SK-MEL-5 (cell line): ENCODE measurements around the gene SRL. TPM values are rescaled to one million over a fixed set of nuclear protein-coding genes. Genes with fewer than 3 reads are reported as not detected.

Source experiments
- DNase-seq: peaks from one replicate; pipeline ENCODE4 v3.0.0-alpha.2; 2016; ENCODE audit warnings: low read depth, low spot score
- in situ Hi-C: cut with HindIII; loops from 2 replicates; pipeline ENCODE4 v1.10.0; 2016; ENCODE audit warnings: low sequenced_read_pairs, high pct_unique_total_duplicates, low pct_unique_long_range_greater_than_20kb
- polyA plus RNA-seq, 2 experiments: library from polyadenylated mRNA; depleted of rRNA; stranded (reverse); fragments of >200 nt; gene quantifications; 2 replicates each; pipeline ENCODE4 v1.2.3, GENCODE V29; 2015
- total RNA-seq: library from RNA; depleted of rRNA; stranded (reverse); fragments of >200 nt; shearing (Covaris generic); gene quantifications from 2 replicates; pipeline ENCODE4 v1.2.3, GENCODE V29; 2014; rRNA removed

The SRL gene
- total RNA-seq, result not detected in 2 replicates
- not detected in 2 replicates for polyA plus RNA-seq (2015; cell fraction: cytosol; rRNA removed)
- not detected in 2 replicates for polyA plus RNA-seq (2015; cell fraction: nucleus; rRNA removed)

- in situ Hi-C loops, result no loop called here
- no peak for DNase-seq
These were observed at the start of gene SRL for GRCh38 chr16:4241928-4242283. Gene SRL (minus strand): TSS chr16:4242080. CDS start chr16:4242067, 13 bp downstream.

- in situ Hi-C loops, result no loop called here
- DNase-seq, result peak; percentile 33
These were observed 48.5 kb upstream of the SRL start for GRCh38 chr16:4290236-4290830.

GRCh38 chr16:4288148-4288921 is 46.5 kb upstream of the SRL start:
- peak; percentile 66 for DNase-seq
- in situ Hi-C loops, result no loop called here

GRCh38 chr16:4285167-4285566 is 43.3 kb upstream of the SRL start:
- no peak for DNase-seq
- in situ Hi-C loops, result no loop called here

GRCh38 chr16:4283939-4284338 is 42.1 kb upstream of the SRL start:
- DNase-seq, result no peak

GRCh38 chr16:4283441-4283840 is 41.6 kb upstream of the SRL start:
- DNase-seq, result no peak
- in situ Hi-C loops, result no loop called here

More at GRCh38 chr16:4283939-4284338, 42.1 kb upstream of the SRL start:
- in situ Hi-C loops, result no loop called here

GRCh38 chr16:4280625-4281024 is 38.7 kb upstream of the SRL start:
- no peak for DNase-seq
- in situ Hi-C loops, result no loop called here

GRCh38 chr16:4277987-4278513 is 36.2 kb upstream of the SRL start:
- DNase-seq, result no peak
- in situ Hi-C loops, result no loop called here

- in situ Hi-C loops, result no loop called here
- DNase-seq, result no peak
These were observed 34.0 kb upstream of the SRL start for GRCh38 chr16:4275861-4276260.

GRCh38 chr16:4273858-4274311 is 32.0 kb upstream of the SRL start:
- peak; percentile 40 for DNase-seq
- in situ Hi-C loops, result no loop called here

- peak; percentile 33 for DNase-seq
These were observed 30.5 kb upstream of the SRL start for GRCh38 chr16:4272114-4272956.

GRCh38 chr16:4271176-4272113 is 29.6 kb upstream of the SRL start:
- in situ Hi-C loops, result no loop called here
- peak; percentile 90 for DNase-seq

More at GRCh38 chr16:4272114-4272956, 30.5 kb upstream of the SRL start:
- in situ Hi-C loops, result no loop called here

GRCh38 chr16:4270595-4270994 is 28.7 kb upstream of the SRL start:
- DNase-seq, result no peak
- in situ Hi-C loops, result no loop called here

GRCh38 chr16:4270091-4270490 is 28.2 kb upstream of the SRL start:
- no peak for DNase-seq
- in situ Hi-C loops, result no loop called here

- peak; percentile 56 for DNase-seq
- in situ Hi-C loops, result no loop called here
These were observed 24.5 kb upstream of the SRL start for GRCh38 chr16:4266372-4266771.

GRCh38 chr16:4265676-4266075 is 23.8 kb upstream of the SRL start:
- no peak for DNase-seq
- in situ Hi-C loops, result no loop called here

GRCh38 chr16:4264546-4264945 is 22.7 kb upstream of the SRL start:
- in situ Hi-C loops, result no loop called here
- no peak for DNase-seq
